ENCODE data around the gene SLC2A2. TPM values are rescaled to one million over a fixed set of nuclear protein-coding genes. Genes with fewer than 3 reads are reported as not detected.

Gene SLC2A2
- total RNA-seq: not detected in 2 replicates

GRCh38 chr3:171026597-171027293 lies at the start of gene SLC2A2:
Gene SLC2A2, minus strand, starts transcription at chr3:171026720. Its CDS starts 50 bp downstream, at chr3:171026670.

Other genes starting within 250 kb of the SLC2A2 start
- gene RPL22L1, start 156.5 kb downstream of the SLC2A2 start, total RNA-seq: 290 and 298 TPM in 2 replicates
- gene EIF5A2, start 118.1 kb downstream of the SLC2A2 start, total RNA-seq: 5.4 and 9.0 TPM in 2 replicates